C4-2B (cell line): ENCODE data around the gene KIF25.

Experiments used
- H3K27ac ChIP-seq: fragments of 450-650 bp; 2 replicates; pipeline ENCODE4 v1.5.1; 2017
- ZFX ChIP-seq: fragments of 450-650 bp; IDR thresholded peaks from 2 replicates; pipeline ENCODE4 v1.6.1; 2017
- TF ChIP-seq, protein P1 (sequence below): fragments of 450-650 bp; conservative IDR thresholded peaks from 2 replicates; pipeline ENCODE4 v1.5.1; 2017; ENCODE audit warnings: mild to moderate bottlenecking

The KIF25 gene

DNA sequence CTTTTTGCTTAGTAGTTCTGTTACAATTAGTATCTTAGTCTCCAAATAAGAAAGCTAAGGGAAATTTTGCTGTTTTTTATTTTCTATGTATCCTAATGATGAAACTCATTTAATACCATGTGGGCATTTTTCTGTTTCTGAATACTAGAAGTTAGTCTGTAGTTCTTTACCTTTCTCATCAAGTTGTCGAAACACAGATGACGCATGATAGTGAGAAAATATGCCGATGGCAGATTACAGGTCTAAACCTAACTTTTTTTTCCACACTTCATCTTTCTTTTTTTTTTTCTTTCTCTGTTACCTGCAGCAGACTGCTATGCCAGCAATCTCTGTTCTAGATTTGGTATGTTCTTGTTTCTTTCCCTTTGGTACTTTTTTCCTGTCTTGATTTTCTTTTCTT is 43.3 kb upstream of the KIF25 start:
- TF ChIP-seq, protein P1, sequence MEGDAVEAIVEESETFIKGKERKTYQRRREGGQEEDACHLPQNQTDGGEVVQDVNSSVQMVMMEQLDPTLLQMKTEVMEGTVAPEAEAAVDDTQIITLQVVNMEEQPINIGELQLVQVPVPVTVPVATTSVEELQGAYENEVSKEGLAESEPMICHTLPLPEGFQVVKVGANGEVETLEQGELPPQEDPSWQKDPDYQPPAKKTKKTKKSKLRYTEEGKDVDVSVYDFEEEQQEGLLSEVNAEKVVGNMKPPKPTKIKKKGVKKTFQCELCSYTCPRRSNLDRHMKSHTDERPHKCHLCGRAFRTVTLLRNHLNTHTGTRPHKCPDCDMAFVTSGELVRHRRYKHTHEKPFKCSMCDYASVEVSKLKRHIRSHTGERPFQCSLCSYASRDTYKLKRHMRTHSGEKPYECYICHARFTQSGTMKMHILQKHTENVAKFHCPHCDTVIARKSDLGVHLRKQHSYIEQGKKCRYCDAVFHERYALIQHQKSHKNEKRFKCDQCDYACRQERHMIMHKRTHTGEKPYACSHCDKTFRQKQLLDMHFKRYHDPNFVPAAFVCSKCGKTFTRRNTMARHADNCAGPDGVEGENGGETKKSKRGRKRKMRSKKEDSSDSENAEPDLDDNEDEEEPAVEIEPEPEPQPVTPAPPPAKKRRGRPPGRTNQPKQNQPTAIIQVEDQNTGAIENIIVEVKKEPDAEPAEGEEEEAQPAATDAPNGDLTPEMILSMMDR = no peak
- TF ChIP-seq ZFX = no peak
- no peak overlapping the region for H3K27ac ChIP-seq

DNA sequence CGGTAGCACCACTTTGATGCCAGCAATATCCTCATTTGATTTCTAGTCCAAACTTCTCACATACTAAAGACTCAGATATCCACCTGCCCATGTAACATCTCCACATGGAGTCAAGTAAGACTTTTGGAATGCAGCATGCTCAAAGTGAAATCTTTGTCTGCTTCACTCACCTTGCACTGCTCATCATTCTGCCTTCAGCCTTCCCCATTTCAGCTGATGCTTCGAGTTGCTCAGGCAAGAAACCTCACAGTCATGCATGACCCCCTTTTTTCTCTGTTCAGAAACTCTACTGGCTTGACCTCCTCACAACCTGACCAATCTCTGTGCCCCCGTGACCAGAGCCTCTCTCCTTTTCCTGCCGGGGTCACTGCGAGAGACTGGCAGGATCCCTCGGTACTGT is 41.0 kb upstream of the KIF25 start:
- TF ChIP-seq ZFX = no peak
- TF ChIP-seq, protein P1 = no peak
- no peak overlapping the region for H3K27ac ChIP-seq

DNA sequence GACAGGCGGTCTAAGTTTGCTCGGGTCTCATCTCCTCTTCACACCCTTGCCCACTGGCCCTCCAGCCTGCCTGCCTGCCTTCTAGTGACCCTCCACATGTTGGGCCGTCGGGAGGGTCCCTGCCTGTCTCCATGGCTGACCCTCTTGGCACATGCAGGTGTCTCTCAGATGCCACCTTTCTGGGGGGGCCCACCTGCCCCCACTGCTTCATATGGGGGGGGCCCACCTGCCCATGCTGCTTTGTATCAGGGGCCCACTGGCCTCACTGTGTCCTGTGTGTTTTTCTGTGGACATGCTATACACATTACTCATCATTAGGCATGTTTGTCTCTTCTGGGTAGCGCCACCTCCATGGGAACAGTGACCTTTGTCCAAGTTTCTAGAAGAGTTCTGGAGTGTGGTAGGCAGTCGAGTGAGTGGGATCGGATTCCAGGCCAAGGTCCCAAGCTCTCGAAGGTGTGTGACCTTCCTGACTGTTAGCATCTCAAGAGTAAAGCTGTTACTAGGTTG is 40.4 kb upstream of the KIF25 start:
- H3K27ac ChIP-seq = no peak overlapping the region
- TF ChIP-seq ZFX = no peak
- TF ChIP-seq, protein P1 = no peak

DNA sequence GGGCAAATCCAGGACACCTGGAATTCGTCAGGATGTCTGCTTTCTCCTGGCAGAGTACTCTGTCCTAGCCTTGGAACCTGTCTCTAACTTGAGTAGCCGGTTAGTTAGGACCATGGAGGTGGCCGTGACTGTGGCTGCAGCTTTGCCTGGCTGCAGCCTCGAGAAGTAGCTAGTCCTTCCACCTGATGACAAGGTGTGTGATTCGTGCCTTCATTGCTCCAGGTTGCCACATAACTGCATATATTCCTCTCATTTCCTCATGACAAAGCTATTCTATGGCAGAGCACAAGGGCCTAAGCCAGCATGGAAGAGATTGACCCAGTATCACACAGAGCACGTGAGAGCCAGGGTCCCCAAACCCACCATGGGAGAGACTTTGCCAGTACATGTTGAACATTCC is 39.8 kb upstream of the KIF25 start:
- H3K27ac ChIP-seq = no peak overlapping the region
- TF ChIP-seq, protein P1 = no peak
- TF ChIP-seq ZFX = no peak

DNA sequence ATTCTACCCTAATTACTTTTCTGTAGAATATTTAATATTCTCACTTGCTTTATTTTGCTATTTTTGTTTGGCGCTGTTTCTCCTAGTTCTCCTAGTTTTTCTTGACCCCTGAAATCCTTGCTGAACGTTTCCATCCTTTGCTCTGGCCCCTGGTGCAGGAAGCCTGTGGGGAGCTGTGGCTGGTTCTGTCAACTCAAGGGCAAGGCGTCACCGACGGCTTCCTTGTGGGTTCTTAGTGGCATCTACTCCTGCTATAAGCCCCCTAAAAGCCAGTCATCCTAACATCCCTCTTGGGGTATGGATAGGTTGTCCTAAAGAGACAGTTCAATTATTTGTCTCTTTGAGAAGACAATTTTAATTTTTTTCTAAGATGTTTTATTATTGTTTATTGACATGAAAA is 36.9 kb upstream of the KIF25 start:
- H3K27ac ChIP-seq = no peak overlapping the region
- TF ChIP-seq, protein P1 = no peak
- no peak for TF ChIP-seq ZFX

DNA sequence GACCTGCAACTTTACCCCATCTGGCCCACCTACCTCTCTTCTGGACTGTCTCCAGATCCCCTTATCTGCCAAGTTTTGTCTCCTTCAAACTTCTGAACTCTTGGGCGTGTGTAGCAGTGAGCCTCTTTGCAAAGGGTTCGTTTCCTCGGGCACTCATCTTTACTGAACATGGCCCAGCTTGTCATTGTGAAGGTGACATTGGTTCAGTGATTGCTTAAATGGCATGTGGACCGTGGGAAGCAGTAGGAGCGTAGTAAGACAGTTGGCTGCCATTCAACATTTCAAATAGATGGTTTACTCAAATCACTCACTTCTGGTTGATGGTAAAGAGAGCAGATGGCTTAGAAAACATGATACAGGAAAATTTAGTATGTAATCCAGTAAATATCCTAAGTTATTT is 34.8 kb upstream of the KIF25 start:
- no peak overlapping the region for H3K27ac ChIP-seq
- TF ChIP-seq ZFX = no peak
- TF ChIP-seq, protein P1 = no peak

DNA sequence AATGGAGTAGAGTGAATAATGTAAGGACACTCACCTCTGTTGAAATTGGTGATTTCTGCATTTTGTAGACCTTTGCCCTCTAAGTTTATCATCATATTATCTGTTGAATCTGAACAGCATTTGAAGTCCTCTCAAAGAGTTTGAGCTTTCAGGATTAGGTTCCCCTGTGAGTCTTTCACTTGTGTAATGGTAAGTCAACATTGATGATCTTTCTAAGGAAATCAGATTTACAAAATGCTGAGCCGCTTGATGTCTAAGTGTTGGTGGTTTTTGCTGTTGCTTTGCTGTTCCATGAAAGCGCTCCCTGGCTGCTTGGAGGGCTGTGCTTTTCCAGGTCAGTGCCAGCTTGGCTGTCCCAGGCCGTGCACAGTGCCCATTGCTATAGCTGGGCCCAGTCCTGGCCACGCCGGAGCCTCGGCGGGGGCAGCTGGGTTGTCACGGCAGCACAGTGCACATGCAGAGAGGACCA is 33.8 kb upstream of the KIF25 start:
- TF ChIP-seq, protein P1 = no peak
- no peak for TF ChIP-seq ZFX
- H3K27ac ChIP-seq = no peak overlapping the region
